ENCODE data around the gene TBX5.

Gene TBX5

DNA sequence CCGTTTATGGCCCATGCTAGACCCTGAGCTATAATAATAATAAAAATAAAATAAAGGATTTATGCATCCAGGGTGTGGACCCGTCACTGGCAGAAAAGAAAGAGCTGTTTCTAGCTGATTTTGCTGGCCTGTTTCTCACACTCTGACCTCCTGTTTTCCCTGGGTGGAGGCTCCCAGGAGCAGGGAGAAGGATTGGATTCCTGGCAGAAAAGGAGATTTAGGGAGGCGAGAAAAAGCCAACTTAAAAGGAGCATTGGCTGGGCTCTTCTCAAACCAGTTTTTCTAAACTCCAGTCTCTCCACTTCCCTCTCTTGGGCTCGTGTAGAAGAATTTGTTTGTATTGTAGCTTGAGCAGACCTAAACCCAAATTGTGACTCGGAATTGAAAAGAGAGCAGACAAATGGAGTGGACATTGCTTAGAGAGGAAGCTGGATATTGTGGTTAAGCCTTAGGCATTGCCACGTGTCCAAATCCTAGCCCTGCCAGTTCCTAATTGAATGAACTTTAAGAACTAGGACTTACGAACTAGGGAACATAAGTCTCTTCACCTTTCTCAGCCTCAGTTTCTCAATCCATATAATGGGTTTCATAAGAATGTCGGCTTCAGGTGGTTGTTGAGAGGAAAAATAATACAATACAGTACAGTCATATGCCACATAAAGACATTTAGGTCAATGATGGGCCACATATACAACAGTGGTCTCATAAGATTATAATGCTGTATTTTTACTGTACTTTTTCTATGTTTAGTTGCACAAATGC is 14.4 kb upstream of the TBX5 start:
- TF ChIP-seq CTCF (IDR thresholded peaks at IDR 0.05; ENCODE audit: borderline replicate concordance, control extremely low read depth, extremely low read depth, insufficient read depth, missing control alignments) = no peak
- in situ Hi-C loops (cut with MboI; ENCODE audit: low sequenced_read_pairs, unreplicated experiment) = loop anchor here (25.0 kb wide), 1 partner anchor 958 kb away; the partner anchor contains the start of gene LHX5
- no peak for DNase-seq (ENCODE audit: low spot score)

- DNase-seq (ENCODE audit: low spot score) = no peak
- in situ Hi-C loops (cut with MboI; ENCODE audit: low sequenced_read_pairs, unreplicated experiment) = loop anchor here (25.0 kb wide), 1 partner anchor 954 kb away; the partner anchor contains the start of gene LHX5
These were observed 10.1 kb upstream of the TBX5 start for GRCh38 chr12:114416028-114416427.

GRCh38 chr12:114415525-114415868 is 9.6 kb upstream of the TBX5 start:
- in situ Hi-C loops (cut with MboI; ENCODE audit: low sequenced_read_pairs, unreplicated experiment) = loop anchor here (25.0 kb wide), 1 partner anchor 953 kb away; the partner anchor contains the start of gene LHX5
- DNase-seq (ENCODE audit: low spot score) = no peak
- no peak for TF ChIP-seq CTCF (IDR thresholded peaks at IDR 0.05; ENCODE audit: borderline replicate concordance, control extremely low read depth, extremely low read depth, insufficient read depth, missing control alignments)

More at GRCh38 chr12:114416028-114416427, 10.1 kb upstream of the TBX5 start:
- no peak for TF ChIP-seq CTCF (IDR thresholded peaks at IDR 0.05; ENCODE audit: borderline replicate concordance, control extremely low read depth, extremely low read depth, insufficient read depth, missing control alignments)

DNA sequence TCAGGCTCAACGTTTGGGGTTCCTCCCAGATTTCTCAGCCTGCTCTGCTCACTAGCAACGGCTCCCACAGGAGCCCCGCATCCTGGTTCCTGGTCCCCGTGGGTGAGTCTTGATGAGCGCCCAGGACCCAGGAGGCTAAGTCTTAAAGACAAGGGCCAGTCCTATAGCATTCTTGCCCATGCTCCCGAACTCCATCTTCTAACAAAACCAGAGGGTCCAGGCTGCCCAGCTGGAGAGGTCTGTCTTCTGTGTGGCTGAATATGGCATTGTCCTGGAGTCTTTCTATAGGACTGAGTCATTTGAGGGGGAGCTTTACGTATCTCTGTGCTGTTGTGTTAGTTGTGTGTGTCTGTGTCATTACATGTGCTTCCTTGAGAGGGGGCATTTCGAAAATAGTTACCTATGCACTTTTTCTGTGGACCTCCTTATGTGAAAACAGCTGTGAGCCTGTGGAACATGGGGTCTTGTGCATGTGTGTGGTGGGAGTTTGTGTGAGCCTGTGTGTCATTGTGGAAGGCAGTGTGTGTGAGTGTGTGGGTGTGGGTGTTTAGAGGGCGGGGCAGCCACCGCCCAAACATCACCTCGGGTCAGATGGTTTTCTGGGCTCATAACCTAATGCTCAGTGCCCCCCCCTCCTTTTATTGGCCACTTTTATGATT is 9.1 kb upstream of the TBX5 start:
- DNase-seq (ENCODE audit: low spot score) = peak; percentile 13
- in situ Hi-C loops (cut with MboI; ENCODE audit: low sequenced_read_pairs, unreplicated experiment) = loop anchor here (25.0 kb wide), 1 partner anchor 953 kb away; the partner anchor contains the start of gene LHX5
- TF ChIP-seq CTCF (IDR thresholded peaks at IDR 0.05; ENCODE audit: borderline replicate concordance, control extremely low read depth, extremely low read depth, insufficient read depth, missing control alignments) = no peak

DNA sequence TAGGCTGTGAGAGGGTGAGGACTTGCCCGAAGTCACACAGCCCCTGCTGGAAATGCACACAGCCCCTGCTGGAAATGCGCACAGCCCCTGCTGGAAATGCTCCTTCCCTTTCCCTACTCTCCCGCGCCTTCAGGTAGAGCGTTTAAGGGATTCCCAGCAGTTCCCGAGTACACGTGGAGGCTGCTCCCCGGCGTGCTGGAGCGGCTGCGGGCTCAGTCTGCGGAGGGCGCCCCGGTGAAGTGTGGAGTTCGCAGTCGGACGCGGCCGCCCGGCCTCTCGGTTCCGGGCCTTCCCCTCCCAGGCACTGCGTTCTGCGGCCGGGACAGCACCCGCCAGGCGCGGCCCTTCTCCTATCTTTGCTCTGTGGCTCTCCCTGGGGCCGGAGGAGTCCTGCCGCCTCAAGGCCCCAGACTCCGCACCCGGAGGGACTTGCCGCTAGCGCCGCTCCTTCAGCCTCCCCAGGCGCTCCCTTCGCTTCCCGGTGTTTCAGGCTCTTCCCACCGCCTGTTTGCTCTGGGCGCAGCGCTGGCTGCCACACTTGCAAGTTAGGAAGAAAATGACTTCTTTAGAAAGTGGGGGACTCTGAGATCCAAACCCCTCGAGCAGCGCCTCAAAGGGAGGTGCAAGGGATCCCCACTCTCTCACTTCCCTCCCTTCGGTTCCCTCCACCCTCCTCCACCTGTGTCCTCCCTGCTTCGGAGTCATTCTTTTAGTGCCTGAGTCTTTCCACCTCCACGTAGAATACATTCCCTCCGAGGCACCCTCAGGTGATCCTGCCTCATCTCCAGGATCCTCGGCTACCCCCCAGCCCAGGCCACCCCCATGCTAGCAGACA is 8.3 kb upstream of the TBX5 start:
- TF ChIP-seq CTCF (IDR thresholded peaks at IDR 0.05; ENCODE audit: borderline replicate concordance, control extremely low read depth, extremely low read depth, insufficient read depth, missing control alignments) = no peak
- in situ Hi-C loops (cut with MboI; ENCODE audit: low sequenced_read_pairs, unreplicated experiment) = loop anchor here (25.0 kb wide), 1 partner anchor 952 kb away; the partner anchor contains the start of gene LHX5
- peak; percentile 22 for DNase-seq (ENCODE audit: low spot score)

Data from GM13976 (cell line).